ENCODE data around the gene KCMF1. TPM values are rescaled to one million over a fixed set of nuclear protein-coding genes. Genes with fewer than 3 reads are reported as not detected.

KCMF1 gene
- total and polyA plus RNA-seq, 8 donors: 2.3 to 88.4 (median 44.5) TPM

DNA sequence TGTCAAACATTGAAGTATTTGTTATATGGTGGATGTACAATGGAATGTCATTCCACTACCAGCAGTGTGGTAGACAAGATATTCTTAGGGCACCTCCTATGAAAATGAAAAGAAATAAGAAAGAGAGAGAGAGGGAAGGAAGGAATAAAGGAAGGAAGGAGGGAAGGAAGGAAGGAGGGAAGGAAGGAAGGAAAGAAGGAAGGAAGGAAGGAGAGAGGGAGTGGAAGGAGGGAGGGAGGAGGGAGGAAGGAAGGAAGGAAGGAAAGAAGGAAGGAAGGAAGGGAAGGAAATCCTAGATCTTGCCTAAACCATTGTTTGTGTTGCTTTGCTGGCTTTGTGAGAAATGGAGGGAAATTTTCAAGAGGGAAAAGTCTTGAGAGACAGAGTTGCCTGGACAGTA is 112.1 kb downstream of the KCMF1 start:
- H3K4me1 ChIP-seq: no peaks in the 10 kb centered on the region
- peaks cover 0 to 10% (median 7%) of the 10 kb centered on the region in 4 donors for H3K9me3 ChIP-seq
- DNase-seq: no peak
- TF ChIP-seq, protein P1, sequence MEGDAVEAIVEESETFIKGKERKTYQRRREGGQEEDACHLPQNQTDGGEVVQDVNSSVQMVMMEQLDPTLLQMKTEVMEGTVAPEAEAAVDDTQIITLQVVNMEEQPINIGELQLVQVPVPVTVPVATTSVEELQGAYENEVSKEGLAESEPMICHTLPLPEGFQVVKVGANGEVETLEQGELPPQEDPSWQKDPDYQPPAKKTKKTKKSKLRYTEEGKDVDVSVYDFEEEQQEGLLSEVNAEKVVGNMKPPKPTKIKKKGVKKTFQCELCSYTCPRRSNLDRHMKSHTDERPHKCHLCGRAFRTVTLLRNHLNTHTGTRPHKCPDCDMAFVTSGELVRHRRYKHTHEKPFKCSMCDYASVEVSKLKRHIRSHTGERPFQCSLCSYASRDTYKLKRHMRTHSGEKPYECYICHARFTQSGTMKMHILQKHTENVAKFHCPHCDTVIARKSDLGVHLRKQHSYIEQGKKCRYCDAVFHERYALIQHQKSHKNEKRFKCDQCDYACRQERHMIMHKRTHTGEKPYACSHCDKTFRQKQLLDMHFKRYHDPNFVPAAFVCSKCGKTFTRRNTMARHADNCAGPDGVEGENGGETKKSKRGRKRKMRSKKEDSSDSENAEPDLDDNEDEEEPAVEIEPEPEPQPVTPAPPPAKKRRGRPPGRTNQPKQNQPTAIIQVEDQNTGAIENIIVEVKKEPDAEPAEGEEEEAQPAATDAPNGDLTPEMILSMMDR (IDR thresholded peaks at IDR 0.05): no peak
- intact Hi-C loops (cut with DNase I; ENCODE audit: low total_unique reads): no loop called here
- H3K27ac ChIP-seq: no peak overlapping the region
- H3K4me3 ChIP-seq: no peak overlapping the region
- no peaks in the 10 kb centered on the region for H3K36me3 ChIP-seq
- peaks cover 0 to 8% (median 0%) of the 10 kb centered on the region in 3 donors for H3K27me3 ChIP-seq

DNA sequence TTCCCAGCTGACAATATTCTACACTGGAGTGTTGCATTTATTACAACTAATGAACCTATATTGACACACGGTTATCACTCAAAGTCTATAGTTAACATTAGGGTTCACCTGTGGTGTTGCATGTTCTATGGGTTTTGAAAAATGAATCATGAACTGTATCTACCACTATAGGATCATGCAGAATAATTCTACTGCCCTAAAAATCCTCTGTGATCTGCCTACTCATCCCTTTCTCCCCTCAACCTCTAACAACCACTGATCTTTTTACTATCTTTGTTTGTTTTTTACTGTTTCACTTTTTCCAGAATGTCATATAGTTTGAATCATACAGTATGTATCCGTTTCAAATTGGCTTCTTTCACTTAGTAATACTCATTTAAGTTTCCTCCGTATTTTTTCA is 114.6 kb downstream of the KCMF1 start:
- intact Hi-C loops (cut with DNase I; ENCODE audit: low total_unique reads): no loop called here
- Histone ChIP-seq H3K4me3 (no peak overlapping the region), H3K36me3 (no peaks in the 10 kb centered on the region), H3K27me3 (peaks cover 0 to 12% (median 0%) of the 10 kb centered on the region in 3 donors), H3K9me3 (peaks cover 0 to 10% (median 7%) of the 10 kb centered on the region in 4 donors), H3K4me1 (no peaks in the 10 kb centered on the region), H3K27ac (no peak overlapping the region)
- TF ChIP-seq, protein P1 (IDR thresholded peaks at IDR 0.05): no peak
- TF ChIP-seq POLR2AphosphoS5 (IDR thresholded peaks at IDR 0.05) (no peak), POLR2A (IDR thresholded peaks at IDR 0.05) (no peak), EP300 (IDR thresholded peaks at IDR 0.05) (no peak)
- no peak for DNase-seq
- 63 to 76% (median 73%) methylated on average over 3 of the region's 3 CpGs for WGBS, 5 donors

DNA sequence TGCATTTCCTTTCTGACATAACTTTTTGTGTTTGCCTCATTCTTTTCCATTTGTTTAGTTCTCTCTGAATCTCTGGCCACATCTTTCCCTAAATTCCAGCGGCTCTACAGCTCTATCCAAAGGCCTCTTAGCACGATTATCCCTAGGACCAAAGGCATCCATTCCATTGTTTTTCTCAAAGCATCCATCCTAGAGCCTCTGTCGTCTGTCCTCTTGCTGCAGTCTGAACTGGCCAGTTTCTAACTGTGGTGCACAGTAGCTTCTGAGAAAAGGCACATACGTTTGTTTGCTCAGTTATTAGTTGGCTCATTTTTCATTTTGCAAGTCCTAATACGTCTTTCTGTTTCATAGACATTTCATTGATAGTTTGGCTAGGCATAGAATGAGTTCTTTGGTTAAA is 116.6 kb downstream of the KCMF1 start:
- Histone ChIP-seq H3K9me3 (no peaks in the 10 kb centered on the region), H3K27ac (no peak overlapping the region), H3K4me1 (no peaks in the 10 kb centered on the region), H3K27me3 (peaks cover 0 to 12% (median 0%) of the 10 kb centered on the region in 3 donors), H3K36me3 (no peaks in the 10 kb centered on the region), H3K4me3 (no peak overlapping the region)
- no peak for TF ChIP-seq EP300 (IDR thresholded peaks at IDR 0.05)
- TF ChIP-seq, protein P1 (IDR thresholded peaks at IDR 0.05): no peak
- no peak for TF ChIP-seq POLR2AphosphoS5 (IDR thresholded peaks at IDR 0.05)
- TF ChIP-seq POLR2A (IDR thresholded peaks at IDR 0.05): no peak
- 69 to 79% (median 74%) methylated on average over 5 of the region's 5 CpGs for WGBS, 5 donors
- no peak for DNase-seq
- intact Hi-C loops (cut with DNase I; ENCODE audit: low total_unique reads): no loop called here

DNA sequence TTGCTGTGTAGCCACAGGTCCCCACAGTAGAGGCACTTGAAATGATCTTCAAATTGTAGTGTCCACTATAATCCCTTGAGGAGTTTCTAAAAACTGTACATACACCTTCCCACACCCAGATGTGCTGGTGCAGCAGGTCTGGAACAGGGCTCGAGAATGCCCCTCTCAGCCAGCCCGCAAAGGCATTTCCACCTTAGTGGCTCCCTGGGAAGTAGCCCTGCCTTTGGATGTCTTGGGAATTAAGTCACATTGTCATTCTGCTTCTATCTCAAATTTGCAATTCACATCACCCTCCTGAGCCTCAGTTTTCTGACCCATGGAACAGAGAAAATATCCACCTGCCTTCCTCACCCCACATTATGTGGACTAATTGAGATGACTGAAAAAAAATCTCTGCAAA is 118.0 kb downstream of the KCMF1 start:
- H3K27ac ChIP-seq: no peak overlapping the region
- no peak for TF ChIP-seq POLR2AphosphoS5 (IDR thresholded peaks at IDR 0.05)
- H3K9me3 ChIP-seq: no peaks in the 10 kb centered on the region
- H3K4me3 ChIP-seq: no peak overlapping the region
- intact Hi-C loops (cut with DNase I; ENCODE audit: low total_unique reads): no loop called here
- 82 to 91% (median 83%) methylated on average over 2 of the region's 2 CpGs for WGBS, 5 donors
- H3K27me3 ChIP-seq: peaks cover 0 to 12% (median 0%) of the 10 kb centered on the region in 3 donors
- no peaks in the 10 kb centered on the region for H3K4me1 ChIP-seq
- H3K36me3 ChIP-seq: no peaks in the 10 kb centered on the region
- no peak for DNase-seq

DNA sequence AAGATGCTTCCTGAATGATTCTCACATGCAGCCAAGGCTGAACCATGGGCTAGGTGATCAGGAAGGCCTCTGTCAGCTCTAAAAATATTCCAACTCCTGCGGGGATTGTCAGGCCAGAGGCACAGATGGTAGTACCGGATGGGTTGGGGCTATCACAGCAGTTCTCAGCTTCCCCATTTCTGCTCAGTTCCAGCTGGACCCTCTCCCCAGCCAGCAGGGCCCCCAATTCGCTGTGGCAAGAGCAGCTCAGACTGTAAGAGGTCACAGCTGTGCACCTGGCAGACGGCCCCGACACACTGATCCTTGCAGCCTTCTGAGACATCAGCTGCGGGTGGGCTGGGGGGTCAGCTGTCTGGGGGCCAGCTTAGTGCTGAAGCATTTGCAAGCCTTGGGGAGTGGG is 118.6 kb downstream of the KCMF1 start:
- 56 to 74% (median 59%) methylated on average over 6 of the region's 6 CpGs for WGBS, 5 donors

More for the DNA sequence above, 118.6 kb downstream of the KCMF1 start:
- Histone ChIP-seq H3K4me1 (no peaks in the 10 kb centered on the region), H3K9me3 (no peaks in the 10 kb centered on the region), H3K27ac (no peak overlapping the region), H3K36me3 (no peaks in the 10 kb centered on the region), H3K27me3 (peaks cover 0 to 12% (median 0%) of the 10 kb centered on the region in 3 donors), H3K4me3 (no peak overlapping the region)
- intact Hi-C loops (cut with DNase I; ENCODE audit: low total_unique reads): no loop called here
- peak in 1 of 2 donors; percentile 51 for DNase-seq
- TF ChIP-seq POLR2A (IDR thresholded peaks at IDR 0.05) (no peak), POLR2AphosphoS5 (IDR thresholded peaks at IDR 0.05) (no peak), EP300 (IDR thresholded peaks at IDR 0.05) (no peak)
- TF ChIP-seq, protein P1 (IDR thresholded peaks at IDR 0.05): no peak
